OCI-LY1 (cell line): Measurements from ENCODE around the gene TTN.

Experiments
- H2AFZ ChIP-seq: fragments of 200-600 bp; sonication (generic), shearing (Covaris generic); 2 replicates; pipeline ENCODE4 v1.6.0; 2014; ENCODE audit warnings: antibody characterized with exemption, mild to moderate bottlenecking, low read length
- H3F3A ChIP-seq: fragments of 200-600 bp; sonication (generic), shearing (Covaris generic); 2 replicates; pipeline ENCODE4 v1.6.0; 2014; ENCODE audit warnings: mild to moderate bottlenecking, antibody characterized with exemption, low read length, moderate library complexity; ENCODE audit not compliant: insufficient read depth
- H3K27ac ChIP-seq: fragments of 200-600 bp; sonication (generic); 2 replicates; pipeline ENCODE4 v1.5.1; 2014; ENCODE audit warnings: low read length, mixed run types, mild to moderate bottlenecking, low read depth; ENCODE audit not compliant: poor library complexity, severe bottlenecking
- H3K27me3 ChIP-seq: fragments of 200-600 bp; sonication (generic); 2 replicates; pipeline ENCODE4 v1.6.0; 2014; ENCODE audit warnings: antibody characterized with exemption, mild to moderate bottlenecking, low read length, moderate library complexity; ENCODE audit not compliant: insufficient read depth
- H3K36me3 ChIP-seq: fragments of 200-600 bp; sonication (generic); 2 replicates; pipeline ENCODE4 v1.6.1; 2014; ENCODE audit warnings: mild to moderate bottlenecking, antibody characterized with exemption, low read length, moderate library complexity, mixed read lengths; ENCODE audit not compliant: insufficient read depth
- H3K4me1 ChIP-seq: fragments of 200-600 bp; sonication (generic); 2 replicates; pipeline ENCODE4 v1.5.1; 2014; ENCODE audit warnings: mild to moderate bottlenecking, low read length, moderate library complexity; ENCODE audit not compliant: insufficient read depth, severe bottlenecking
- H3K4me2 ChIP-seq: fragments of 200-600 bp; sonication (generic), shearing (Covaris generic); 2 replicates; pipeline ENCODE4 v1.6.1; 2014; ENCODE audit warnings: low read length
- H3K4me3 ChIP-seq: fragments of 200-600 bp; sonication (generic); 2 replicates; pipeline ENCODE4 v1.5.1; 2014; ENCODE audit warnings: low read length, low read depth, mild to moderate bottlenecking, mixed read lengths; ENCODE audit not compliant: poor library complexity, severe bottlenecking
- H3K79me2 ChIP-seq: fragments of 200-600 bp; shearing (Covaris generic); 2 replicates; pipeline ENCODE4 v1.6.1; 2016; ENCODE audit warnings: mixed run types, low read length, mixed read lengths; ENCODE audit not compliant: insufficient read depth
- H3K9ac ChIP-seq: fragments of 200-600 bp; sonication (generic), shearing (Covaris generic); 2 replicates; pipeline ENCODE4 v1.6.1; 2014; ENCODE audit warnings: mild to moderate bottlenecking, low read length, mixed read lengths
- H3K9me2 ChIP-seq: fragments of 200-600 bp; sonication (generic), shearing (Covaris generic); 2 replicates; pipeline ENCODE4 v1.6.1; 2014; ENCODE audit warnings: low read depth, mild to moderate bottlenecking, low read length, mixed read lengths
- H3K9me3 ChIP-seq: fragments of 200-600 bp; shearing (Covaris generic); 2 replicates; pipeline ENCODE4 v1.6.1; 2014; ENCODE audit warnings: low read length, mixed read lengths
- H4K20me1 ChIP-seq: fragments of 200-600 bp; sonication (generic), shearing (Covaris generic); 2 replicates; pipeline ENCODE4 v1.6.0; 2016; ENCODE audit warnings: mild to moderate bottlenecking, low read length; ENCODE audit not compliant: insufficient read depth
- EZH2 ChIP-seq: fragments of 200-600 bp; sonication (generic), shearing (Covaris generic); IDR thresholded peaks from 2 replicates; pipeline ENCODE4 v1.8.0; 2017; ENCODE audit warnings: borderline replicate concordance, mixed run types, mild to moderate bottlenecking, antibody characterized with exemption, low read length, moderate library complexity, mixed read lengths
- TF ChIP-seq, protein P1 (sequence below): fragments of 200-600 bp; sonication (generic), shearing (Covaris generic); IDR thresholded peaks from 2 replicates; pipeline ENCODE4 v1.5.1; 2017; ENCODE audit warnings: mild to moderate bottlenecking, antibody characterized with exemption, low read length, moderate library complexity, mixed read lengths

The TTN gene

DNA sequence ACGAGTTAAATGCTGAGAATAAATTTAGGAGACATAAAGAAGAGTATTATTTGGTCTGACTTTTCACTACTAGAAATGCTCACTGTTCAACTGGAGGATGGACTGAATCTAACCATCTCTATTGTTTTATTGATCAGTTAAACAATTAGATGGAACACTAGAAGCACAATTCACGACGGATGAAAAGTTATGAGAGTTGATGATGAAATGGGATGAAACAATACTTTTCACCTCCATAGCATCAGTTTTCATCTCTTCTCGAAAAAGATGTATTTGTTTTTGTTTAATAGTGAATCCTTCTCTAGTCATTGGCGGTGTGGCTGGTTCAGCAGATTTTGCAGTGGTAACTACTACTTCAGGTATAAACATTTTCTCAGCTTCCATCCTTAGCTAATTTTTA is 19.3 kb downstream of the TTN start:
- no peaks in the 10 kb centered on the region for H3F3A ChIP-seq
- H3K9ac ChIP-seq, result no peak overlapping the region

DNA sequence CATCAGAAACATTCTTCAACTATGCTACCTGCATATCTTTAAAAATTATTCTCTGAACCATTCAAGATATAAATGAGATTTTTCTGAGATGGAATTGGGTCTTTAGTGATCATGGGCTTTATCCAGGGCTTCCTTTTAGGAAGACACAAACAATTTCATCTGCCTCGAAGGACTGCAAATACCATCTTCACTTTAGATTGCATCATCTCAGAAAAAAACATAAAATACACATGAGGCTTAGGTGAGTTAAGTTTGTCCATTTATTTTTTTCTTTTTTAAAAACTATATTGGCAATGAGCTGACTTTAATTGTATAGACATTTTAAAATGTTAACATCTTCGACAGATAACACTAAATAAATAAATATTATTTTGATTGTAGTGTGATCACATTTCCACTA is 20.1 kb downstream of the TTN start:
- H3K4me1 ChIP-seq, result no peaks in the 10 kb centered on the region
- H2AFZ ChIP-seq, result no peak overlapping the region
- no peak overlapping the region for H3K4me2 ChIP-seq
- TF ChIP-seq, protein P1, sequence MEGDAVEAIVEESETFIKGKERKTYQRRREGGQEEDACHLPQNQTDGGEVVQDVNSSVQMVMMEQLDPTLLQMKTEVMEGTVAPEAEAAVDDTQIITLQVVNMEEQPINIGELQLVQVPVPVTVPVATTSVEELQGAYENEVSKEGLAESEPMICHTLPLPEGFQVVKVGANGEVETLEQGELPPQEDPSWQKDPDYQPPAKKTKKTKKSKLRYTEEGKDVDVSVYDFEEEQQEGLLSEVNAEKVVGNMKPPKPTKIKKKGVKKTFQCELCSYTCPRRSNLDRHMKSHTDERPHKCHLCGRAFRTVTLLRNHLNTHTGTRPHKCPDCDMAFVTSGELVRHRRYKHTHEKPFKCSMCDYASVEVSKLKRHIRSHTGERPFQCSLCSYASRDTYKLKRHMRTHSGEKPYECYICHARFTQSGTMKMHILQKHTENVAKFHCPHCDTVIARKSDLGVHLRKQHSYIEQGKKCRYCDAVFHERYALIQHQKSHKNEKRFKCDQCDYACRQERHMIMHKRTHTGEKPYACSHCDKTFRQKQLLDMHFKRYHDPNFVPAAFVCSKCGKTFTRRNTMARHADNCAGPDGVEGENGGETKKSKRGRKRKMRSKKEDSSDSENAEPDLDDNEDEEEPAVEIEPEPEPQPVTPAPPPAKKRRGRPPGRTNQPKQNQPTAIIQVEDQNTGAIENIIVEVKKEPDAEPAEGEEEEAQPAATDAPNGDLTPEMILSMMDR, result no peak
- no peak for TF ChIP-seq EZH2
- no peak overlapping the region for H3K27ac ChIP-seq
- no peaks in the 10 kb centered on the region for H3K79me2 ChIP-seq
- H3K4me3 ChIP-seq, result no peak overlapping the region
- no peaks in the 10 kb centered on the region for H3K9me2 ChIP-seq
- H3K9ac ChIP-seq, result no peak overlapping the region
- H3K27me3 ChIP-seq, result no peaks in the 10 kb centered on the region
- H3K36me3 ChIP-seq, result peaks cover 96% of the 10 kb centered on the region
- H4K20me1 ChIP-seq, result no peaks in the 10 kb centered on the region
- no peaks in the 10 kb centered on the region for H3F3A ChIP-seq
- no peaks in the 10 kb centered on the region for H3K9me3 ChIP-seq

More for the DNA sequence above, 19.3 kb downstream of the TTN start:
- Histone ChIP-seq H3K4me3 (no peak overlapping the region), H4K20me1 (no peaks in the 10 kb centered on the region), H3K27ac (no peak overlapping the region), H3K4me1 (no peaks in the 10 kb centered on the region), H2AFZ (no peak overlapping the region), H3K79me2 (no peaks in the 10 kb centered on the region), H3K4me2 (no peak overlapping the region), H3K36me3 (peaks cover 96% of the 10 kb centered on the region), H3K27me3 (no peaks in the 10 kb centered on the region), H3K9me2 (no peaks in the 10 kb centered on the region), H3K9me3 (no peaks in the 10 kb centered on the region)
- TF ChIP-seq EZH2, result no peak
- TF ChIP-seq, protein P1, result no peak

DNA sequence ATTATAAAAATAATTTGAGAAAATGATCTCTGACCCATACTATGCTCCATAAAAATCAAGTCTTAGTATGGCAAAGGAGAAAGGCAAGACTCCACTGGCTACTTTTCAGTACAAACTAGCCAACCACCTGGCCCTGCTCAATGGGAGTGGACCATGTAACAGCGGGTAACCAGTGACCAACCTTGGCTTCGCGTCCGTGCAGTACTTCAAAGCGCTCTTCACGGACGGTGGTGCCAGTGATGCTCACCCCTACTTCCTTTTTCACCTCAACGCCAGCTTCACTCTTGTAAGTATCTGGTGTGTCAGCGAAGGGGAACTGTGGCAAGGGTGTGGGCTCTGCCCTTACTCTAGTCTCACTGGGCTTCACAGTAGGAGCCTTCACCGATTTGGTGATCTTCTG is 23.3 kb downstream of the TTN start:
- H4K20me1 ChIP-seq, result no peaks in the 10 kb centered on the region
- H3K9me2 ChIP-seq, result no peaks in the 10 kb centered on the region
- H3K9me3 ChIP-seq, result no peaks in the 10 kb centered on the region
- H3K27ac ChIP-seq, result no peak overlapping the region
- H3K36me3 ChIP-seq, result peaks cover 97% of the 10 kb centered on the region
- no peak overlapping the region for H2AFZ ChIP-seq
- no peak overlapping the region for H3K4me2 ChIP-seq
- no peak for TF ChIP-seq EZH2
- TF ChIP-seq, protein P1, result no peak
- no peak overlapping the region for H3K4me3 ChIP-seq
- no peaks in the 10 kb centered on the region for H3K79me2 ChIP-seq
- no peak overlapping the region for H3K9ac ChIP-seq
- no peaks in the 10 kb centered on the region for H3K27me3 ChIP-seq
- no peaks in the 10 kb centered on the region for H3F3A ChIP-seq
- no peaks in the 10 kb centered on the region for H3K4me1 ChIP-seq
